SK-N-SH treated with all-trans-retinoic acid at 6 μM for 48 hours (cell line): ENCODE measurements around the gene GGA1.

ENCODE experiments used
- ATAC-seq: fragments of 200-7000 bp; cut with Tn5 transposase; 3 replicates; pipeline ENCODE4 v1.9.1; 2020; ENCODE audit warnings: mild to moderate bottlenecking, moderate library complexity
- CREB5 ChIP-seq: fragments of 250-450 bp; sonication (Bioruptor Pico); IDR thresholded peaks from 2 replicates; pipeline ENCODE4 v1.5.1; 2020; ENCODE audit warnings: low read depth, mild to moderate bottlenecking, moderate library complexity
- CSDC2 ChIP-seq: fragments of 250-450 bp; sonication (Bioruptor Pico); IDR thresholded peaks from 2 replicates; pipeline ENCODE4 v1.5.0; 2020; ENCODE audit warnings: mild to moderate bottlenecking, moderate library complexity
- CSRNP3 ChIP-seq: fragments of 250-450 bp; sonication (Bioruptor Pico); IDR thresholded peaks from 2 replicates; pipeline ENCODE4 v1.5.1; 2021; ENCODE audit warnings: mild to moderate bottlenecking, moderate library complexity
- GLIS3 ChIP-seq: fragments of 250-450 bp; sonication (Bioruptor Pico); IDR thresholded peaks from 2 replicates; pipeline ENCODE4 v1.5.0; 2020; ENCODE audit warnings: mild to moderate bottlenecking, moderate library complexity
- ISL1 ChIP-seq: fragments of 250-450 bp; sonication (Bioruptor Pico); IDR thresholded peaks from 2 replicates; pipeline ENCODE4 v2.1.2; 2022; ENCODE audit warnings: mild to moderate bottlenecking, moderate library complexity
- OSR1 ChIP-seq: fragments of 250-450 bp; sonication (Bioruptor Pico); IDR thresholded peaks from 2 replicates; pipeline ENCODE4 v1.8.0; 2022; ENCODE audit warnings: moderate library complexity, mild to moderate bottlenecking, inconsistent platforms
- POU6F1 ChIP-seq: fragments of 250-450 bp; sonication (Bioruptor Pico); IDR thresholded peaks from 2 replicates; pipeline ENCODE4 v1.8.0; 2021; ENCODE audit warnings: low read depth, mild to moderate bottlenecking, moderate library complexity, borderline replicate concordance
- PPARA ChIP-seq: fragments of 250-450 bp; sonication (Bioruptor Pico); IDR thresholded peaks from 2 replicates; pipeline ENCODE4 v1.5.0; 2020; ENCODE audit warnings: mild to moderate bottlenecking, borderline replicate concordance
- RARB ChIP-seq: fragments of 250-450 bp; sonication (Bioruptor Pico); IDR thresholded peaks from 2 replicates; pipeline ENCODE4 v1.8.0; 2021; ENCODE audit warnings: mild to moderate bottlenecking, moderate library complexity
- SNAI2 ChIP-seq: fragments of 250-450 bp; sonication (Bioruptor Pico); IDR thresholded peaks from 2 replicates; pipeline ENCODE4 v1.5.0; 2020; ENCODE audit warnings: mild to moderate bottlenecking, moderate library complexity
- TCF4 ChIP-seq: fragments of 250-450 bp; sonication (Bioruptor Pico); IDR thresholded peaks from 2 replicates; pipeline ENCODE4 v1.8.0; 2021; ENCODE audit warnings: mild to moderate bottlenecking, moderate library complexity, borderline replicate concordance
- TOX ChIP-seq: fragments of 250-450 bp; sonication (Bioruptor Pico); IDR thresholded peaks from 2 replicates; pipeline ENCODE4 v1.8.0; 2021; ENCODE audit warnings: mild to moderate bottlenecking, moderate library complexity, borderline replicate concordance
- TSHZ2 ChIP-seq: fragments of 250-450 bp; sonication (Bioruptor Pico); IDR thresholded peaks from 2 replicates; pipeline ENCODE4 v1.5.0; 2020; ENCODE audit warnings: mild to moderate bottlenecking, moderate library complexity
- ZC3H10 ChIP-seq: fragments of 250-450 bp; sonication (Bioruptor Pico); IDR thresholded peaks from 2 replicates; pipeline ENCODE4 v1.5.1; 2021; ENCODE audit warnings: mild to moderate bottlenecking, moderate library complexity
- ZFP30 ChIP-seq: fragments of 450-650 bp; formaldehyde crosslinking; IDR thresholded peaks from 2 replicates; pipeline ENCODE4 v1.5.0; 2022; ENCODE audit warnings: mild to moderate bottlenecking, moderate library complexity
- ZNF565 ChIP-seq: fragments of 450-650 bp; formaldehyde crosslinking; conservative IDR thresholded peaks from 2 replicates; pipeline ENCODE4 v1.5.0; 2020; ENCODE audit warnings: low read depth, mild to moderate bottlenecking, moderate library complexity
- ZNF70 ChIP-seq: fragments of 450-650 bp; formaldehyde crosslinking; IDR thresholded peaks from 2 replicates; pipeline ENCODE4 v1.5.0; 2020; ENCODE audit warnings: mild to moderate bottlenecking, moderate library complexity
- ZNF8 ChIP-seq: fragments of 450-650 bp; formaldehyde crosslinking; IDR thresholded peaks from 2 replicates; pipeline ENCODE4 v1.5.0; 2020; ENCODE audit warnings: mild to moderate bottlenecking, moderate library complexity

Gene GGA1

GRCh38 chr22:37610480-37611129 is 2.0 kb downstream of the GGA1 start:
- no peak for ATAC-seq
- TF ChIP-seq ZNF8 (CRISPR knock-in tag) (no peak), CSRNP3 (CRISPR knock-in tag) (no peak), GLIS3 (CRISPR knock-in tag) (no peak), TSHZ2 (CRISPR knock-in tag) (no peak), SNAI2 (CRISPR knock-in tag) (no peak), OSR1 (no peak), RARB (no peak), TOX (CRISPR knock-in tag) (no peak), ZC3H10 (CRISPR knock-in tag) (no peak)

- no peak for ATAC-seq
These were observed 2.6 kb downstream of the GGA1 start for GRCh38 chr22:37611207-37611606.

GRCh38 chr22:37616201-37617083 is 7.8 kb downstream of the GGA1 start:
- ATAC-seq: no peak
- TF ChIP-seq ZNF8 (CRISPR knock-in tag) (no peak), PPARA (CRISPR knock-in tag) (no peak), ZNF70 (CRISPR knock-in tag) (no peak), ISL1 (no peak), TCF4 (CRISPR knock-in tag) (no peak)

More at GRCh38 chr22:37611207-37611606, 2.6 kb downstream of the GGA1 start:
- TF ChIP-seq ZC3H10 (CRISPR knock-in tag) (no peak), CREB5 (CRISPR knock-in tag) (no peak), ZNF70 (CRISPR knock-in tag) (no peak), ISL1 (no peak), CSDC2 (CRISPR knock-in tag) (no peak)

- no peak for ATAC-seq
- TF ChIP-seq TSHZ2 (CRISPR knock-in tag) (no peak), TOX (CRISPR knock-in tag) (no peak), ZNF70 (CRISPR knock-in tag) (no peak), CREB5 (CRISPR knock-in tag) (no peak), OSR1 (no peak), ZFP30 (CRISPR knock-in tag) (no peak), PPARA (CRISPR knock-in tag) (no peak), SNAI2 (CRISPR knock-in tag) (no peak), TCF4 (CRISPR knock-in tag) (no peak), CSRNP3 (CRISPR knock-in tag) (no peak), POU6F1 (no peak), ZNF565 (no peak), RARB (no peak)
These were observed 8.8 kb downstream of the GGA1 start for GRCh38 chr22:37617431-37617830.
